ENCODE results near the gene ZHX3.

Gene ZHX3

DNA sequence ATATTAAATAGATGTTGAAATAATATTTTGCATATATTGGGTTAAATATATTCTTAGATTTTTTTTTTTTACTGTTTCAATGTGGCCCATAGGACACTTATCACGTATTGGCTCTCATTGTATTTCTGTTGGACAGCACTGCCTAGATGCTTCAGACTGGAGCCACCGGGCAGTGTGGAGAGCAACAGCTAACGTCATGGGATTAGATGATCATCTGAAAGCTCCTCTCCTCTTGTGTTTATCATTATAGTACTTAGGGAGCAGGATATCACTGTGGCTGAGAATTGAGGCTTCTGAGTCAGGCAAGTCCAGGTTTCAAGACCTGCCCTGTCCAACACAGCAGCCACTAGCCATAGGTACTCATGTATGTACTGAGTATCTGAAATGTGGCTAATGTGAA is 87.4 kb downstream of the ZHX3 start:
- in situ Hi-C loops (cut with MboI; ENCODE audit: low sequenced_read_pairs): no loop called here

DNA sequence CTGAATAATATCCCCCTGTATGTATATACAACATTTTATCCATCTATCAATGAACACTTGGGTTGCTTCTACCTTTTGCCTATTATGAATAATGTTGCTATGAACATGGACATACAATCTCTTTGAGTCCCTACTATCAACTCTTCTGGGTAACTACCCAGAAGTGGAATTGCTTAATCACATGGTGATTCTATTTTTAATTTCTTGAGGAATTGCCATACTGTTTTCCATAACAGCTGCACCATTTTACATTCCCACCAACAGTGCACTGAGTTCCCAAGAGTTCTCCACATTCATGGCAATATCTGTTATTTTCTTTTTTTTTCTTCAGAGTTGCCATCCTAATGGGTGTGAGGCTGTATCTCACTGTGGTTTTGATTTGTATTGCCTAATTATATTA is 88.3 kb downstream of the ZHX3 start:
- in situ Hi-C loops (cut with MboI; ENCODE audit: low sequenced_read_pairs): no loop called here

DNA sequence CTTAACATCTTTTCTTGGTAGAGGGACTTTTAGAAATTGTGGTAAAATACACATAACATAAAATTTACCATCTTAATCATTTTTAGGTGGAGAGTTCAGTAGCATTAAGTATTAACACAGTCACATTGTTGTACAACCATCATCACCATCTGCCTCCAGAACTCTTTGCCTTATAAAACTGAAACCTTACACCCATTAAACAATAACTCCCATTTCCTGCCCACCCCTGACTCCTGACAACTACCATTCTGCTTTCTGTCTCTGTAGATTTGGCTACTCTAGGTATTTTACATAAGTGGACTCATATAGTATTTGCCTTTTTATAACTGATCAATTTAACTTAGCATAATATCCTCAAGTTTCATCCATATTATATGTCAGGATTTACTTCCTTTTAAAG is 88.7 kb downstream of the ZHX3 start:
- in situ Hi-C loops (cut with MboI; ENCODE audit: low sequenced_read_pairs): no loop called here

DNA sequence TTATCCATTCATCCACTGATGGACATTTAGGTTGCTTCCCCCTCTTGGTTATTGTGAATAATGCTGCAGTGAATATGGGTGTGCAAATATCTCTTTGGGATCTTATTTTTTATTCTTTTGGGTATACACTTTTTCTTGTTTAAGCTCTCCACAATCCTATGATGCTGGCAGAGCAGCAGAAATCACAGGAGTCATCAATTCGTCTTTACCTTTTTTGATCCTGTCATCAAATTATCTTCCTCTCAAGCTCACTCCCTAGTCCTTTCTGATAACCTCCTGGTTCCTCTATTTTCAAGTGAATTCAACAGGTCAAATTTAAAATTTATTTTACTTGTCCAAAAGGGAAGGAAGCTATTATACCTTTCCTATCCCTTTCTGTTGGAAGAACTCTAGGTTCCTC is 91.1 kb downstream of the ZHX3 start:
- in situ Hi-C loops (cut with MboI; ENCODE audit: low sequenced_read_pairs): no loop called here

DNA sequence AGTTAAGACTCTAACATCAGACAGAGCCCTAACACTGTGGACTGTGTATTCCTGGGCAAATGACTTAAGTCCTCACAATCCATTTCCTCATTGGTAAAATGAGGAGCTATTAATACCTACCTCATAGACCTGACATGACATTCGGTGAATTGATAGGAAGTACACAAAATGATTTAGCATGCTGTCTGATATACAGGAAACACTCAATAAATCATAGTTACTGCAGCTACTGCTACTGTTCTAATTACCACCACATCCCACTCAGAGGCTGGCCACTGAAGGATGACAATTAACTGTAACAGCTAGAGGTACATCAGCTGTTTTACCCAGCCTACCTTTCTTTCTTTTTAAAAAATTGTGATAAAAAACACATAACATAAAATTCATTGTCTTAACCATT is 92.4 kb downstream of the ZHX3 start:
- in situ Hi-C loops (cut with MboI; ENCODE audit: low sequenced_read_pairs): no loop called here

DNA sequence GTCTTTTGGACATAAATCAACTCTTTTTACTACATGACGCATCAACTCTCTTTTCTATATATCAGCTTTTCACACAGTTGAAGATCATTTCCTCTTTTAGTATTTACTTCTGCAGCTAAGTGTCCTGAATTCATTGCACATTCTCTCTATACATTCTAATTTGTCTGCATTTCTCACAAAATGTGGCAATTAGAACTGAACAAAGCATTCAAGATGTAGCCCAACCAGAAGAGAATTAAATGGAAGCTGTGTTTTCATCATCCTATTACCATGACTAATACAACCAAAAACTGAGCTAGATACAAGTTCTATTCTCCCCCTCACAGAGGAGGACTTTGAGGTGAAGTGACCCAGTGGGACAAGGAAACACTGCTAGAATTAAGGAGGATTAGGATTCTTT is 93.2 kb downstream of the ZHX3 start:
- in situ Hi-C loops (cut with MboI; ENCODE audit: low sequenced_read_pairs): no loop called here

DNA sequence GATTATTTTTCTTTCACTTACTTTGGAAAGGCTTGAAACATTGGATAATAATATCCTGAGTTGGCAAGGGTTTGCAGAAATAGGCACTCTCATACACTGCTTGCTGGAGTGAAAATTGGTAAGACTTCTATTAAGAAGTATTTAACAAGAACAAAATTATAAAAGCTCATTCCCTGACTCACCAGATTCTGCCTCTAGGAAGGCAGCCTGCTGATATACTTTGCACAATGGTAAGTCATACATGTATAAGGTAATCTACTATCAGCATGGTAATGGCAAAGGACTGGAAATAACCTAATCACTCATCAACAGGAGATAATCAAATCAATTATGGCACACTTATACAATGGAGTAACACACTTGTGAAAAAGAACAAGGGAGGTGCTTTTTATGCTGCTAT is 94.4 kb downstream of the ZHX3 start:
- in situ Hi-C loops (cut with MboI; ENCODE audit: low sequenced_read_pairs): no loop called here

DNA sequence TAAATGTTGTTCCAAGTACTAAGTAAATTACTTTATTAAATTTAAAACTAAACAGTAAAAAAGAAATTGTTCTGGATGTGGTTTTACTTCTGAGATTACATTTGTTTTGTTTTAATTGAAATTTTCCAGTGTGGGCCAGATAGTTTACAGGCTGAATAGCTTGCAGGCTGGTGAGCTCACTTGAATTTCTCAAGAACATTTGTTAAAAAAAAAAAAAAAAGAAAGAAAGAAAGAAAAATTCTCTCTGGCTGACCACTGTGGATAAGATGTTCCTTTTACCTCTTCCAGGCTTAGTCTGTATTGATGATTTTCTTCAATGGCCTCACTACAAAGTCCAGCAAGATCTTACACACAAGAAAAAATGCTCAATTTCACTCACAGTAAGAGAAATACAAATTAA is 94.8 kb downstream of the ZHX3 start:
- in situ Hi-C loops (cut with MboI; ENCODE audit: low sequenced_read_pairs): no loop called here

DNA sequence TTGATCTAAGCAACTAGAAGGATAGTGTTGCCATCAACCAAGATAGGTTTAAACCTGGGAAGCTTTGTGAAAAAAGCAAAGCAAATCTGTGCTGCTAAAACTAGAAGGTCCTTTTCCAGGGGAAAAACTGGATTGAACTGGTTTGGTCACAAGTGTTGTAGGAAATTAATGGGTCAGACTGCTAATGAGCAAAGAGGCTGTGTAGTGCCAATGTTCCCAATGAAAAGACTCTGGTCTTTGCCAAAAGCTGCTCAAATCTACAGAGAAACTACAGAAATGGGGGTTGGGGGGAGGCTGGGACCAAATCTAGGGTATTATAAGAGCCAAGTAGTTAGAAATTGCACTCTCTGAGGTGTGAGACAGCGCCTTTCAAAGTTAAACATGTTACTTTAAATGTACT is 95.2 kb downstream of the ZHX3 start:
- in situ Hi-C loops (cut with MboI; ENCODE audit: low sequenced_read_pairs): no loop called here

DNA sequence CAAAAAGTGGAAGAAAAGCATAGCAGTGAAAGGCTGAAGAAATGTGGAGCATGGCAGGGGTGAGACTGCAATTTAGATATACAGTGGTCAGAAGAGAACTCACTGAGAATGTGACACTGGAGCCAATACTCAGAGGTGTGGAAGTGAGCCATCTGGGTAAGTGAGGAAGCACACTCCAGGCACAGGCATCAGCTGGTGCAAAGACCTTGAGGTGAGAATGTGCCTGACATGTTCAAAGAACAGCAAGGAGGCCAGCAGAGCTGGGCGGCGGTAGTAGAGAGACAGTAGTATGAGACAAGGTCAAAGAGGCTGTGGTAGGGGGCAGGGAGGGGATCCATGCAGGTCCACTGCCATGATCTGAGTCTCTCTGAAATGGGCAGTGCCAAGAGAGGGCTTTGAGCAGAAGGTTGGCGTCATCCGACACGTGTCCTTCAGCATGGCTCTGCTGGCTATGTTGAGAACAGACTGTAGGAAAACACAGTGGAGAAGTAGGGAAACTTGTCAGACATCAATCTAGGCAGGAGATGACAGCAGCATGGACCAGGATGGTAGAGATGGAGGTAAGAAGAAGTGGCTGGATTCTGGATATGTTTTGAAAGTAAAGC is 95.8 kb downstream of the ZHX3 start:
- in situ Hi-C loops (cut with MboI; ENCODE audit: low sequenced_read_pairs): no loop called here

DNA sequence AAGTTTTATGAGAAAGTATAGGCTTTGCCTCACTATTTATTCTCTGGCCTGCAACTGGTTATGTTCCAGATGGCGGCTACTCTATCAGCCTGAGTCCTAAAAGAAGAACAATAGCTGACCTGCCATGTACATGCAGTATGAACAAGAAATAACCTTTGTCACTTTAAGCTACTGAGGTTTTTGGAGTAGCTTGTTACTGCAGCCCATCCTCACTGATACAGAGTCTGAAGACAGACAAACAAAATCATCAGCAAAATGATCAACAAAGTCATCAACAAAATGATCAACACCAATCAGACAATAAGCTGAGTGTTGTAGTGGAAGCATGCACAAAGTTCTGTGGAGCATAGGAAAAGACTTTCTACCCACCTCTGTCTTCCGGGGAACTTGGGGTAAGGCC is 97.7 kb downstream of the ZHX3 start:
- in situ Hi-C loops (cut with MboI; ENCODE audit: low sequenced_read_pairs): no loop called here

DNA sequence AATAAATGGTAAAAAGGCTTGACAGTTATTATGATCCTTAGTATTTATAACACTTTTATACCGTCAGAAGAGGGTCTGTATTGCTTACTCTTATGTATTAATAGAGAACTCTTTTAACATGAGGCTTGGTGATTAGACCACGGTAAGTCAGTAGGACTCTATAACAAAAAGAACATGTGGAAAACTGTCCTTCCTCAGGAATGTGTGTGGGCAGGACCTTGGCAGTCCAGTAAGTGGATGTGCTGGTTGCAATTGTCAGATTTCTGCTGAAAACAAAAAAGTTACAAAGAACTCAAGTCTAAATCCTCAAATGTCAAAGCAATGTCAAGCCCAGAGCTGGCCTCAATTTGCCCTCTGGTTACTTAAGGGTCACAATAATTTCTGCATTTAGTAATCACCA is 99.1 kb downstream of the ZHX3 start:
- in situ Hi-C loops (cut with MboI; ENCODE audit: low sequenced_read_pairs): no loop called here

DNA sequence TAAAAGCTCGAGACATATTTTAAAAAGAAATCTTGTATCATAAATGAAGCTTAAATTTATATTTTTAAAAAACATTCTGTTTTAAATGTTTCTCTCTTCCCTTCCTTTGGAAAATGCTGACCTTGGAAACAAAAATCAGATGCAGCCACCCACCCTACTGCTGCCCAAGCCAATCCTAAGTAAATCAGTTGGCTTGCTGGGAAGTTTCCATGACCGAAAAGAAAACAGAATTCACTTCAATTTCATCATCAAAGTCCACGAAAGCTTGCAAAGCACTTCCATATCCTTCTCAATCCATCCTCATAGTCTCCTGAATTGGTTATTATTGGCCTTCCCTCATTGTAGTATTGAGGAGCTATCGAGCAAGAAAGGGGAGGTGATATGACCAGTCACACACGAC is 100.1 kb downstream of the ZHX3 start:
- in situ Hi-C loops (cut with MboI; ENCODE audit: low sequenced_read_pairs): no loop called here

DNA sequence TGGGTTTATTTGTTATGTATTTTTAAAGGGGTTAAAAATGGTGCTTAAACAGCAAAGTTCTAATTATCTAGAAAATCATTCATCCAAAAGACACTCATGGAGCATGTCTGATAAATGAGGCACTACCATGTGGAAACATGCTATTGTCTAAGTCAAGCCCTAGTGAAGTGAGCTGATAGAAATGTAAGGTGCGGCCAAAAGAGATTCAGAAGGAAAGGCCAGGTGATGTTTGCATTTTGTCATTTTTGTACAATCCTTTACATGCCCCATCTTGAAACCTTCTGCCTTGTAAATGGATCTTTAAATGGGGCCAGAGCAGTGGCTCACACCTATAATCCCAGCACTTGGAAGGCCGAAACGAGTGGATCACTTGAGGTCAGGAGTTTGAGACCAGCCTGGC is 102.9 kb downstream of the ZHX3 start:
- in situ Hi-C loops (cut with MboI; ENCODE audit: low sequenced_read_pairs): no loop called here

DNA sequence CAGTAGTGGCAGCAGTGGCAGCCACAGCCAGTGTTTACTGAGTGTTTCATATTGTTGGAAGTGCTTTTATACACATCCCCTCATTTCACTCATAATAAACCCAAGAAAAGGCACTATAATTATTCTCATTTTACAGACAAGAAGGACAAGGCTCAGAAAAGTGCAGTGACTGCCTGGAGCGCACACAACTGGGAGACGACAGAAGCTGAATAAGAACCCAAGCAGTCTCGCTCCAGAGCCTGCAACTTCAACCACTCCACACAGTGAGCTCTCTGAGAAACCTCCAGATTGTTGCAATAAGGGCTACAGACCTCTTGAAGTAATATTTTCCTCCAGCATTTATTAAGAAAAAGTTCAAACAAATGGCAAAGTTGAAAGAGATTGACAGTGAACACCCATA is 103.3 kb downstream of the ZHX3 start:
- in situ Hi-C loops (cut with MboI; ENCODE audit: low sequenced_read_pairs): no loop called here

DNA sequence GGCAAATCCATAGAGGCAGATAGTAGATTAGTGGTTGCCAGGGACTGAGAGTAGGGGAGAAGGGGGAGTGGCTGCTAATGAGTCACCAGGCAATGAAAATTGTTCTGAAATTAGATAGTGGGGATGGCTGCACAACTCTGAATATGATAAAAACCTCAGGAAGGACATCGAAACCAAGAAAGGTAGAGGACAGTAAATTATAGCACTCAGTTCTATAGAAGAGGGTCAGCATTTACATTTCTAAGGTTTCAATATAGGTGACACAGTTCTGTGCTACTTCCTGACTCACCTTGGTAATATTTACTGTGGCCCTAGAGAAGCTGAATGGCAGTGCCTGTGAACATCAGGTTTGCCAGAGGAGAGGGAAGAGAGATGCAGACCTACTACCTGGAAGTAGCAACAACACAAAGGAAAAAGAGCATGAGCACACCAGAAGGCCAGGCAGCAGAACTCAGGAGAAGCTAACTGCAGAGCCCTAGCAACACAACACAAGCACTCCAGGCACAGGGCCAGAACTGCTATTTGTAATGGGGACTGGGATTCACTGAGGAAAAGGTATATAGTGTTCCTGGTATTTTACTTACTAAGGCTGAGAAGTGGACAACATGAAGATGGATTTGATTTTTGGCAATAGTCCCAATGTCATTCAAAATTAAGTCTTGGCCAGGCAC is 104.2 kb downstream of the ZHX3 start:
- in situ Hi-C loops (cut with MboI; ENCODE audit: low sequenced_read_pairs): no loop called here

DNA sequence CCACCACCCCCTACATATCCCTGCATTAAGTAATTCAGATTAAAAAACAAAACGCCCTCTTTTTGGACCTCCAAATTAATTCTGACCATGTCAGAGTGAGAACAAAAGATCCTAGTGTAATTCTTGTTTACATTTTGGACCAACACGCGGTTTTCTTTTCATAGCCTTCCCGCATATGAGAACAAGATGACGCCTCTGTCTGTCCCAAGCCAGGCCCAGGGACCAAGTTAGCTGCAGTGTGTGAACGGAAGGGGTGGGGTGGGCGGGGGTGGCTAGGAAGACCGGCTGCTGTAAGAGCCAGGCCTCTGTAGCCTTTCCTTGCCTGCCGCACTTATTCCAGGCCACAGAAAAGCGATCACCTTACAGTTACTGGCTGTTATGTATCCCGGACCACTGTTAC is 112.2 kb downstream of the ZHX3 start:
- in situ Hi-C loops (cut with MboI; ENCODE audit: low sequenced_read_pairs): no loop called here

DNA sequence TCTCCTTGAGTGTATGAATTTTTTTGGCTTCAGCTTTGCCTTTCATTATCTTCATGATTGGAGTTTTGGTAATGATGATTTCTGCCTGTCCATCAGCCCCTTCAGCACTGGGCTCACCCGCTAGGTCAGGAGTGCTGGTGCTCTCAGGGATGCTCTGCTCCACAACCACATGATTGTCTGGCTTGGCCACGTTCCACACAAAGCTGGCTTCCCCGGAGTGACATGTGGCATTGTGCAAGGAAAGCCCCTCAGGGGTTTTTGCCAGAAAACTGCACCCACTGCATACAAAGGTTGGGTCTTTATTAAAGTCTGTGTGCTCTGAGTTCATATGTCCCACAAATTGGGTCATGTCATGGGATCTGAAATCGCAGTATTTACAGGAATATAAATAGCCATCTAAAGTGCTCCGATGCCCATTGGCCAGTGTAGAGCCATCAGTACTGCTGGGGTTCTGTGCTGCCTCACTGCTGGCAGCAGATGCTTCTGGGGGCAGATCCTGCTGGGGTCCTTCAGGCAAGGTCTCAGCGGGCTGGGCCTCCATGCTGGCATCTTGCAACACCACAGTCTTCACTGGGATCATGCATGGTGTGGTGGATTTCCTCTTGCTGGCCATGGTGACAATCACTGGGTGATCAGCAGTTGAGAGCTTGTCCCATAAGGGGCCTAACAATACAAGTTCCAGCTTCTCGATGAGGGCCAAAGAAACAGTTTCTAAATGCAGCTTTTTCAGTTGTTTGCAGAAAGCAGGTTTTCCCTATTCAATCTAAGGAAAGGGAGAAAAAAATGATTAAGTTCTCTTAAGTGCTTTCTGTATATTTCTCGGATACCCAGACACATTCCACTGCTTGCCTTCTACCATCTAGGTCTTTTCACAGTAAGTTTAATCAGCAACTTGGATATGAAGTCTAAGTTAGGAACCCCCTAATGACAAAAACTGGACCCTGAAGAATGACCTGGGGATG is 112.9 kb downstream of the ZHX3 start:
- in situ Hi-C loops (cut with MboI; ENCODE audit: low sequenced_read_pairs): no loop called here

DNA sequence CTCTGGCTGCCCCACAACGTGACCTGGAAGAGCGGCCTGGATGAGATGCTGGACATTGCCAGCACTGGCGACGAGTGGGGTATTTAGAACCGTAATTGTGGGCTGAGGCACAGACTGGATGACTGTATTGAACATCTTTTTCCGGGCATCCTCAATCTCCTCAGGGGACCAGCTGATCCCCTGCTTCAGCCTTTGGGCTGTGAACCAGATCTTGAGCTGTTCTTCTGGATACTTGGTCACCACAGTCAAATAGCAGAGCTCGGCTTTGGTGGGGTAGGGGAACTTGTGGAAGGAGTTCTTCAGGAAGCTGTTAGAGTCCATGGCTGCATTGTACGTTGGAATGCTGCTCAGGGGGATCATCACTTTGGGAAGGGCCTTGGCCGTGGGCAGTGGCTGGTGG is 113.9 kb downstream of the ZHX3 start:
- in situ Hi-C loops (cut with MboI; ENCODE audit: low sequenced_read_pairs): no loop called here

DNA sequence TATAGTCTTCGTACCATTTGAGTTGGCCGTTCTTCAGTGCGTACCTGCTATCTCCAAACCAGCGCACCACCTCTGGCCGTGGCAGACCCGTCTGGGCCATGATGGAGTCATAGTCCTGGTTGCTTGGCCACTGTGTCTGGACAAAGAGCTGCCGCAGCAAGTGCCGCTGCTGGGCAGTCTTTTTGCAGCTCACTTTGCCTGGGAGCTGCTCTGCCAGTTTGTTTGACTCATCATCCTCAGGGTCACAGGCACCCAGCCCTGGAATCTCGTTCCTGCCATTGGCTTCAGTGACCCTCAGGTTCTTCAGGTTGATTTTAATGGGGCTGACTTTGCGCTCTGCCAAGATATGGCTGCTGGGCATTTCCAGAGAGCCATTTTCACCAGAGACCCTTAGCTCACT is 115.1 kb downstream of the ZHX3 start:
- in situ Hi-C loops (cut with MboI; ENCODE audit: low sequenced_read_pairs): no loop called here

DNA sequence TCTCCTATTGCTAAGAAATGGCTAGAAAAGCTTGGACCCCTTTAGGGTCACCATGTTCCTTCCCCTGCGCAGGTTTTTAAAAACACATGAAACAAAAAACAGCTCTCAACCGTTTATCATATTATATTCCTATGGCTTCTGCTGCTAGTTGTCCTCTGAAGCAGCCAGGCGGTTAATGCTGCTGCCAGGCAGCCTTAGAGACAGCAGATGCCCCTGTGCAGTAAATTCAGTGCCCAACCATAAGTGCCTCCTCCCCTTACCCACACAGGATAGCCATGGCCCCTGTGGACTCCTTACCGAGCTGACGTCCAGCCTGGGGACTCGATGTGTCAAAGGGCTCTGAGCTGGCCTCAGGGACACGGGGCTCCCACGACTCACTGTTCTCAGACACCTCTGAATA is 115.8 kb downstream of the ZHX3 start:
- in situ Hi-C loops (cut with MboI; ENCODE audit: low sequenced_read_pairs): no loop called here
